ENCODE data around the gene TMEM81. TPM values are rescaled to one million over a fixed set of nuclear protein-coding genes. Genes with fewer than 3 reads are reported as not detected.

Gene TMEM81
- polyA plus RNA-seq, 3 donors from 2014 or later, result 0.24 to 0.79 (median 0.40) TPM

DNA sequence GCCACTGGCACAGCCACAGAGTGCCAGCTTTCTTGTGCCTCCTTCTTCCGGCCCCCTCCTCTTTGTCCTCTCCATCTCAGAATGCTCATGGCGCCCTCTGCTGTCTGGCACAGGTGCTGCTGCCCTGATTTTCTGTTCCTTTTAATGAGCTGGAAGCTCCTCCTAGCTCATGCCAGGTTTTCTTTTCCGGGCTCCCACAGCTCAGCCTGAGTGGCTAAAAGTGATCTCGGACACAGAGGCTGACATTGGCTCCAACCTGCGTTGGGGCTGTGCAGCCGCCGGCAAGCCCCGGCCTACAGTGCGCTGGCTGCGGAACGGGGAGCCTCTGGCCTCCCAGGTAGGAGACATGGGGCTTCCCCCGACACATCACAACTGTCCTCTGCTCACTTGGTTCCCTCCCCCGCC, 22.6 kb downstream of the TMEM81 start:
- Mint-ChIP-seq H3K4me1 (peaks cover 0 to 2% of the 10 kb centered on the region in 2 donors), H3K4me3 (no peak overlapping the region), H3K36me3 (no peaks in the 10 kb centered on the region), H3K27me3 (ENCODE audit: low read depth in 3 of 3) (peaks cover 0 to 2% (median 0%) of the 10 kb centered on the region in 3 donors), H3K27ac (no peak overlapping the region), H3K9me3 (no peaks in the 10 kb centered on the region)
- peak; percentile 37 to 49 (median 40) for DNase-seq

DNA sequence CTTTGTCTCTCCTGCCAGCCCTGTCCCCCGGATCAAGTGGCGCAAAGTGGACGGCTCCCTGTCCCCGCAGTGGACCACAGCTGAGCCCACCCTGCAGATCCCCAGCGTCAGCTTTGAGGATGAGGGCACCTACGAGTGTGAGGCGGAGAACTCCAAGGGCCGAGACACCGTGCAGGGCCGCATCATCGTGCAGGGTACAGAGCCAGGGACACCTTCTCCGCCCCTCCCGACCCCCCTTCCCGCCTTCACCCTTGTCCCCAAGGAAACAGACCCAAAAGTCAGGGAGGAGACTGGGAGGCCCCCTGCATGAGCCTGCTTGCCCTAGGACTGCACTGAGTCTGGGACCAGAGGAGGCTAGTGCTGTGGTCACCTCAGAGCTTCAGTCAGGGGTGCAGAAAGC, 23.0 kb downstream of the TMEM81 start:
- H3K4me3 Mint-ChIP-seq, result no peak overlapping the region
- no peaks in the 10 kb centered on the region for H3K36me3 Mint-ChIP-seq
- DNase-seq, result no peak
- peaks cover 0 to 2% (median 0%) of the 10 kb centered on the region in 3 donors for H3K27me3 Mint-ChIP-seq (ENCODE audit: low read depth in 3 of 3)
- peaks cover 0 to 2% of the 10 kb centered on the region in 2 donors for H3K4me1 Mint-ChIP-seq
- H3K9me3 Mint-ChIP-seq, result no peaks in the 10 kb centered on the region
- H3K27ac Mint-ChIP-seq, result no peak overlapping the region

DNA sequence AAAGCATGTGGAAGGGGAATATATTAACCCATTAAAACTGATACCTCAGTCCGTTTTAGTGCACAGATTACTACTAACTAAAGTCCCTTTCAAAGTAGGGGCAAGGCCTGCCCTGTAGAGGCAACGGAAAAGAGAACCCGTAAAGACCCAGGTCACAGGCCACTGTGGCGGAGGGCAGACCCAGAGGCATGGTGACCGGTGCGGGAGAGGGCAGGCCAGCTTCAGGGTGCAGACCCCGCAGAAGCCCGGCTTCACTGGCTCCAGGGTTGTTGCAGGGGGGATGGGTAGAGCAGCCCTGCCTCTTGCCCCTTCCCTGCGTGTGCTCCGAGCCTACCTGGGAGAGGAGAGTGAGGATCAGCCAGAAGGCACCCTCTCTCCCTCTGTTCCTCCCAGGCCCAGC, 23.5 kb downstream of the TMEM81 start:
- Mint-ChIP-seq H3K36me3 (no peaks in the 10 kb centered on the region), H3K9me3 (no peaks in the 10 kb centered on the region), H3K27me3 (ENCODE audit: low read depth in 3 of 3) (peaks cover 0 to 2% (median 0%) of the 10 kb centered on the region in 3 donors), H3K4me1 (peaks cover 0 to 2% of the 10 kb centered on the region in 2 donors), H3K4me3 (no peak overlapping the region), H3K27ac (no peak overlapping the region)
- no peak for DNase-seq

DNA sequence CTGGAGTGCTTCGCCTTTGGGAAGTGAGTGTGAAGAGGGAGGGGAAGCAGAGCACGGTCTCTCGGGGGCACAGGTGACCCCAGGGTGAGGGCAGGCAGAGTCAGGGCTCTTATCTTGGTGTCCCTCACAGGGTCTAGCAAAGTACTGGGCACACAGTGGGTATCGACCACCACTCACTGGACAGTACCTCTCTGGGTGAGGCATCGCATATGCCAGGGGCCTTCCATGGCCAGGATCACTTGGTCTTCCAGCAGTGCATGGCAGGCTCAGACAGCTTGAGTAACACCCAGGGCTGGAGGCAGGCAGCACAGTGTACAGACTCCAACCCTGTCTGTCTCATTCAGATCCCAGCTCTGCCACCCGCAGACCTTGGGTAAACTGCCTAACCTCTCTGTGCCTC, 24.6 kb downstream of the TMEM81 start:
- H3K27ac Mint-ChIP-seq, result no peak overlapping the region
- no peaks in the 10 kb centered on the region for H3K9me3 Mint-ChIP-seq
- peaks cover 0 to 2% (median 0%) of the 10 kb centered on the region in 3 donors for H3K27me3 Mint-ChIP-seq (ENCODE audit: low read depth in 3 of 3)
- H3K4me1 Mint-ChIP-seq, result peaks cover 0 to 2% of the 10 kb centered on the region in 2 donors
- DNase-seq, result no peak
- H3K4me3 Mint-ChIP-seq, result no peak overlapping the region
- H3K36me3 Mint-ChIP-seq, result no peaks in the 10 kb centered on the region

- Mint-ChIP-seq H3K27ac (no peak overlapping the region), H3K9me3 (no peaks in the 10 kb centered on the region), H3K4me3 (no peak overlapping the region), H3K4me1 (peaks cover 0 to 2% of the 10 kb centered on the region in 2 donors), H3K27me3 (ENCODE audit: low read depth in 3 of 3) (peaks cover 0 to 2% (median 0%) of the 10 kb centered on the region in 3 donors), H3K36me3 (no peaks in the 10 kb centered on the region)
- no peak for DNase-seq
Measured at GRCh38 chr1:205058853-205059252, 25.4 kb downstream of the TMEM81 start.

DNA sequence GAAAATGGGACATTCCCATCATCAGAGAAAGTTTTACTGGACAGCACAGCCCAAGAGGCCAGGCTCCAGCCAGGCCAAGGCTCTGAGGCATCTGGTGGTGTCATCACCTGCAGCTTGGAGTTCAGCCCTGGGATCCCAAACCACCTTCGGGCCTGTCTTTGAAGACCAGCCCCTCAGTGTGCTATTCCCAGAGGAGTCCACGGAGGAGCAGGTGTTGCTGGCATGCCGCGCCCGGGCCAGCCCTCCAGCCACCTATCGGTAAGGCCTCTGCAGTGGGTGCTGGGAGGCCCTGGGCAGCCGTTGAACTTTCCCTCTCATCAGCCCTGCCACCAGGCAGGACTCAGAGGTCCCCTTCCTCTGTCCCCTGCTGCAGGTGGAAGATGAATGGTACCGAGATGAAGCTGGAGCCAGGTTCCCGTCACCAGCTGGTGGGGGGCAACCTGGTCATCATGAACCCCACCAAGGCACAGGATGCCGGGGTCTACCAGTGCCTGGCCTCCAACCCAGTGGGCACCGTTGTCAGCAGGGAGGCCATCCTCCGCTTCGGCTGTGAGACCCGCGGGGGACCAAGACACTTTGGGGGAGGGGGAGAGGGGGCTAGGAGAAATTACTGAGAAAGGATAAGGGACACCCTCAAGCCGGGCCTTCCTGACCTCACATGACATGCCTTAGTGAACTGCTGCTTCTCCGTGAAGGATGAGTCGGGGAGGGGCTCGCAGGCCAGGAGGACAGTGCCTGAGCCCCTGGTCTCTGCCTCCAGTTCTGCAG, 26.3 kb downstream of the TMEM81 start:
- no peak overlapping the region for H3K27ac Mint-ChIP-seq
- H3K4me1 Mint-ChIP-seq, result peaks cover 0 to 2% of the 10 kb centered on the region in 2 donors
- no peaks in the 10 kb centered on the region for H3K9me3 Mint-ChIP-seq
- H3K27me3 Mint-ChIP-seq (ENCODE audit: low read depth in 3 of 3), result peaks cover 0 to 2% (median 0%) of the 10 kb centered on the region in 3 donors
- no peak overlapping the region for H3K4me3 Mint-ChIP-seq
- no peak for DNase-seq
- H3K36me3 Mint-ChIP-seq, result no peaks in the 10 kb centered on the region

DNA sequence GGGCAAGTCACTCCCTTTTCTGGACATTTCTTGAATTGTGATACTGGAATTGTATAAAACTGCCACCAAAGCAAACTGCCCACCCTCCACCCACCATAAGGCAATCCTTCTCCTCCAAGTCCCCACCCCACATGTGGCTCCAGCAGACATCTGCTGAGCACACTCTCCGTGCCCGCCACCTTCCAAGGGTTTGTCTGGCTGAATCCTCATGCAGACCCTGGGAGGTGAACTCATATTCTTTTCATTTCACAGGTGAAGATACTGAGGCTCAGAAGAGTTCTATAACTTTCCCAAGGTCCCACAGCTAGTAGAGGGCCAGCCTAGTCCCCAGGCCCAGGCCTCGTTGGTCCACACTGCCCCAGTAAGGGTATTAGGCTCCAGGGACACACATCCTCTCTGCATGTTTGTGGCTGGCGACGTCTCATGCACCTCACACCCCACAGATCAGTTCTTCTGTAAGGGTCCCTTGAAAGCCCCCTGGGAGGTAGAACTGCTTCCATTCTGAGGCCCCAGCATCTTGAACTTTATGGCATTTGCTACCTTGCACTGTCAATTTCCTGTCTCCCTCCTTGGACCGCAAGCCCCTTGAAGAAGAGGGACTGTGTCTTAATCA, 27.2 kb downstream of the TMEM81 start:
- Mint-ChIP-seq H3K36me3 (no peaks in the 10 kb centered on the region), H3K9me3 (no peaks in the 10 kb centered on the region), H3K27me3 (ENCODE audit: low read depth in 3 of 3) (peaks cover 0 to 2% (median 0%) of the 10 kb centered on the region in 3 donors), H3K4me3 (no peak overlapping the region), H3K4me1 (peaks cover 0 to 2% of the 10 kb centered on the region in 2 donors), H3K27ac (no peak overlapping the region)
- DNase-seq, result no peak

DNA sequence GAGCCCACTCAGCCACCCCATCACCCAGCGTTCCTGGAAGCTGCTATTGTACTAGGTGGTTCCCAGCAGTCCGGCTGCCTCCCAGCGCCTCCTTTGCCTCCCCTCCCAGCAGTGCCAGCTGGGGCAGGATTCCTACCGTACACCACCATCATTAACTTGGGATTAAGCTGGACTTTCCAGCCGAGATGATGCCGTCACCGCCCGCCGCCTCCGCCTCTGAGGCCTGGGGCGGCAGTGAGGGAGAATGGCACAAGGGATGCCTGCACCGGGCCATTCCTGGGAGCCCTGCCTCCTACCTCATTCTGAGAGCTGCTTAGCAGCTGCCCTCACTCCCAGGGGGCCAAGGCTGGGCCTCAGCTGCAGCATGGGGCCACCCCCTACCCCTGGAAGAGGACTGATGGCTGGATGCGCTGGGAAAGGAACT, 28.1 kb downstream of the TMEM81 start:
- Mint-ChIP-seq H3K27me3 (ENCODE audit: low read depth in 3 of 3) (peaks cover 0 to 2% (median 0%) of the 10 kb centered on the region in 3 donors), H3K36me3 (no peaks in the 10 kb centered on the region), H3K27ac (no peak overlapping the region), H3K4me1 (no peaks in the 10 kb centered on the region), H3K4me3 (no peak overlapping the region), H3K9me3 (no peaks in the 10 kb centered on the region)
- no peak for DNase-seq

DNA sequence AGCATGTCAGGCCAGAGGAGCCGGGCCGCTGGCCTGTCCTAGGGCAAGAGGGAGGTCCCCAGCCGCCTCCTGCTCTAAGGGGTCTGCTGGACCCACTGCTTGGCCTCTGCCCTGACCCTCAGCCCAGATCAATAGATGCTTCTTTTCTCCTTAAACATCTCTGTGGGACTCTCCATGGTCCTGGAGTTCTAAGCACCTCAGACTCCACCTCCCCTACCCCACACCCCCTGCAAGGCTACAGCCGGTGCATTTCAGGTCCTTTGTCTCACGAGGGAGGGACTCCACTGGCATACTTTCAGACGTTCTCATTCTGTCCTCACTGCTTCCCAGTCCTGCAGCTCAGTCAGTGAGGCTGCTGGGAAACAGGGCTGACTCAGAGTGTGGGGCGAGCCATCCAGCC, 30.2 kb downstream of the TMEM81 start:
- Mint-ChIP-seq H3K4me3 (no peak overlapping the region), H3K4me1 (no peaks in the 10 kb centered on the region), H3K36me3 (no peaks in the 10 kb centered on the region), H3K9me3 (no peaks in the 10 kb centered on the region), H3K27ac (no peak overlapping the region), H3K27me3 (ENCODE audit: low read depth in 3 of 3) (peaks cover 0 to 3% (median 0%) of the 10 kb centered on the region in 3 donors)
- no peak for DNase-seq

DNA sequence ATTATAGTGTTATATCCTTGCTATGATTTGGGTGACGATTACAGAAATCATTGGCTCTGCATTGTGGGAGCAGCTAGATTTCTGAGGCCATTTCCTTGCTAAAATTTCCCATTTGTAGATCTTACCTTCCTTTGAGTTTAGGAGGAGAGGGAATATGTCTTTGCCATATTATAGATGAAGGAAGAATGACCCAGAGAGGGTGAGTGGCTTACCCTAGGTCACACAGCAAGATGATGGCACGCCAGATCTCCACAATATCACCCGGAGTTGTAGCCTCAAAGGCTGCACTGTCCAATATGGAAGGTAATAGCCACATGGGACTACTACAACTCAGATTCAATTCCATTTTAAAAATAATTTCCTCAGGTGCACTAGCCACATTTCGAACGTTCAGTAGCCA, 31.0 kb downstream of the TMEM81 start:
- no peak for DNase-seq
- peaks cover 0 to 6% (median 0%) of the 10 kb centered on the region in 3 donors for H3K27me3 Mint-ChIP-seq (ENCODE audit: low read depth in 3 of 3)
- no peaks in the 10 kb centered on the region for H3K9me3 Mint-ChIP-seq
- H3K27ac Mint-ChIP-seq, result no peak overlapping the region
- no peaks in the 10 kb centered on the region for H3K36me3 Mint-ChIP-seq
- H3K4me1 Mint-ChIP-seq, result no peaks in the 10 kb centered on the region
- H3K4me3 Mint-ChIP-seq, result no peak overlapping the region

DNA sequence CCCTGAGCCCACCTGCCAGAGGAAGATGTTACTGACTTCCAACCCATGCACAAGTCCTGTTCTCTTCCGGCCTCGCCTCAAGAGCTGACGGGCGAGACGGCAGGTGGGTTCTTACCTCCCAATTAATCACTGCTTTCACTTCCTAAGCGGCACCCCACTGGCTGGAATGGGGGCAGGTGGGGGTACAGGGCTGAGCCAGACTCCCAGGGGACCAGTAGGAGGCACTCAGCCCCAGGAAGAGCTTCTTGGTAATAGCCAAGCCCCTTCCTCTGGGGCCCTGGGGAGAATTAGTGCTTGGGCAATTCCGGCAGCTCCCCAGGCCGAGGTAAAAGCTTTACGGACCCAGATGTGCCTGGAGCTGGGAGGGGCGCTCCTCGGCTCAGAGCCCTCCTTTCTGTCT, 31.6 kb downstream of the TMEM81 start:
- Mint-ChIP-seq H3K27me3 (ENCODE audit: low read depth in 3 of 3) (peaks cover 0 to 6% (median 0%) of the 10 kb centered on the region in 3 donors), H3K36me3 (no peaks in the 10 kb centered on the region), H3K27ac (no peak overlapping the region), H3K4me1 (no peaks in the 10 kb centered on the region), H3K9me3 (no peaks in the 10 kb centered on the region), H3K4me3 (no peak overlapping the region)
- no peak for DNase-seq

DNA sequence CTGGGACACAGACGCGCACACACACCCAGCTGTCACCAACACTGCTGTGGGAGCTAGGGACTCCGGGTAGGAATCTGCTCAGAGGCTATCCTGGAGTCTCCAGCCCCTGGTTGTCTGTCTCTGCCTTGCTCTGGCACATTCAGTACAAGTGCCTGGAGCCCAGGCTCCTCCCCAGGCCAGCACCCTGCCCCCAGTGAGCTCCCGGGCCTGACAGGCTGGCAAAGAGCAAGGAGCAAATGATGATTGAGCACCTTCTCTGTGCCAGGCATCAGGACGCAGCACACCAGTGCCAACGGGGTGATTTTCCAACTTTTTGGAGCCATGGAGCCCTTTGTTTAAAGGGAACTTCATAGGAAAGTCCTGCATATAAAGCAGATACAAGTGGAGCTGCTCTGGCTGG, 34.8 kb downstream of the TMEM81 start:
- Mint-ChIP-seq H3K27ac (no peak overlapping the region), H3K4me1 (no peaks in the 10 kb centered on the region), H3K27me3 (ENCODE audit: low read depth in 3 of 3) (peaks cover 0 to 18% (median 6%) of the 10 kb centered on the region in 3 donors), H3K36me3 (no peaks in the 10 kb centered on the region), H3K4me3 (no peak overlapping the region), H3K9me3 (no peaks in the 10 kb centered on the region)
- DNase-seq, result no peak

- Mint-ChIP-seq H3K4me3 (no peak overlapping the region), H3K36me3 (no peaks in the 10 kb centered on the region), H3K27ac (no peak overlapping the region), H3K4me1 (no peaks in the 10 kb centered on the region), H3K27me3 (ENCODE audit: low read depth in 3 of 3) (peaks cover 0 to 18% (median 6%) of the 10 kb centered on the region in 3 donors), H3K9me3 (no peaks in the 10 kb centered on the region)
- no peak for DNase-seq
Measured at GRCh38 chr1:205048382-205048781, 35.9 kb downstream of the TMEM81 start.

DNA sequence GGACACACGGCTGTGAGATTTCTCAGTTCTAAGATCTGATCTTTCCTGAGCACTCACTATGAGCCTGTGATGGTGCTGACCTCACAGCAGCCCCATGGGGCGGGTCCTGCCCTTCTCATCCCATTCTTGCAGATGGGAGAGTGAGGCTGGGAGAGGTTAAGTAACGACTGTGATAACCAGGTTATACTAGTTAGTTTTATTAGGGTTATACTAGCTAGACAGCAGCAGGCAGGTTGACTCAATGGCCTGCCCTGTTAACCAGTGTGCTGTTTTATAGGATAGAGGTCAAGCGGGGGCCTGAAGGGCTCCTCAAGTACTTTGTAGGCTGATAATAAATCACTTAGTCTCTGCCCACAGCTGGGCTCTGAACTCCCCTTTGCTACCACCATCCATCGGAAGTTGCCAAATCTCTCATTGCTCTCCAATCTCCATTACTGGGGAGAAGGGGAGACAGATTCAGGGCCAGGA, 36.5 kb downstream of the TMEM81 start:
- DNase-seq, result no peak
- Mint-ChIP-seq H3K36me3 (no peaks in the 10 kb centered on the region), H3K27ac (no peak overlapping the region), H3K27me3 (ENCODE audit: low read depth in 3 of 3) (peaks cover 0 to 18% (median 6%) of the 10 kb centered on the region in 3 donors), H3K9me3 (no peaks in the 10 kb centered on the region), H3K4me3 (no peak overlapping the region), H3K4me1 (no peaks in the 10 kb centered on the region)
